Subcutaneous adipose tissue (tissue), 4 donors: ENCODE results near the gene ENPP3. TPM values are rescaled to one million over a fixed set of nuclear protein-coding genes. Genes with fewer than 3 reads are reported as not detected.

Source experiments
- total RNA-seq, 4 donors: library from RNA; depleted of rRNA; stranded (reverse); fragments of >200 nt; gene quantifications; one replicate each; pipeline ENCODE4 v1.1.0, GENCODE V29; 2016
- TF ChIP-seq, protein P1 (sequence below): fragments of 450-650 bp; IDR thresholded peaks from one replicate; pipeline ENCODE4 v1.5.1; 2016; ENCODE audit warnings: low read depth, mild to moderate bottlenecking, control low read depth, antibody characterized with exemption, moderate library complexity

The ENPP3 gene
- total RNA-seq, 4 donors from 2014 or later = 0.33 to 1.3 (median 0.80) TPM

DNA sequence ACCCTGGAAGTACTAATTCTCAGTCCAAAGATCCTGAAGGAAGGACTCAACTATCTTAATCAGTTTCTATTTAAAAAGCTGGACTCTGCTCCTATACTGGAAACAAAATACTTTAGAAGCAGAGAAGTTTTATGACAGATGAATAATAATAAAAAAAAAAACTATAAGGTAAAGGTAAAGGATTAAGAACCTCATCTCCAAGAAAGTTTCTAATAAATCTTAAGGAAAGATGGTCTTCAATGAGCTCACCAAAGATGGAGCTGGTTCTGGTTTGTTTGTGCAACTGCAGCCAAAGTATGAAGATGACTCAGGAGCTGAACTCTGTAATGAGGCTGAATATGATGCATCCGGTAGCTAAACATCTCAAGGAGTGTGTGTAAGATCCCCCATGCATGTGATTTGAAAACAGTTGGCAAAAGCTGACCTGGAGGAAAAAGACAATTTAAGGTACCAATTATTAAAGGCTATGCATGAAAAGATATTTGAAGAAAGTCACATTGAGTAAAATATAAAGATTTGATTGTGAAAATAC lies 34.3 kb upstream of the ENPP3 start:
- TF ChIP-seq, protein P1, sequence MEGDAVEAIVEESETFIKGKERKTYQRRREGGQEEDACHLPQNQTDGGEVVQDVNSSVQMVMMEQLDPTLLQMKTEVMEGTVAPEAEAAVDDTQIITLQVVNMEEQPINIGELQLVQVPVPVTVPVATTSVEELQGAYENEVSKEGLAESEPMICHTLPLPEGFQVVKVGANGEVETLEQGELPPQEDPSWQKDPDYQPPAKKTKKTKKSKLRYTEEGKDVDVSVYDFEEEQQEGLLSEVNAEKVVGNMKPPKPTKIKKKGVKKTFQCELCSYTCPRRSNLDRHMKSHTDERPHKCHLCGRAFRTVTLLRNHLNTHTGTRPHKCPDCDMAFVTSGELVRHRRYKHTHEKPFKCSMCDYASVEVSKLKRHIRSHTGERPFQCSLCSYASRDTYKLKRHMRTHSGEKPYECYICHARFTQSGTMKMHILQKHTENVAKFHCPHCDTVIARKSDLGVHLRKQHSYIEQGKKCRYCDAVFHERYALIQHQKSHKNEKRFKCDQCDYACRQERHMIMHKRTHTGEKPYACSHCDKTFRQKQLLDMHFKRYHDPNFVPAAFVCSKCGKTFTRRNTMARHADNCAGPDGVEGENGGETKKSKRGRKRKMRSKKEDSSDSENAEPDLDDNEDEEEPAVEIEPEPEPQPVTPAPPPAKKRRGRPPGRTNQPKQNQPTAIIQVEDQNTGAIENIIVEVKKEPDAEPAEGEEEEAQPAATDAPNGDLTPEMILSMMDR = no peak

DNA sequence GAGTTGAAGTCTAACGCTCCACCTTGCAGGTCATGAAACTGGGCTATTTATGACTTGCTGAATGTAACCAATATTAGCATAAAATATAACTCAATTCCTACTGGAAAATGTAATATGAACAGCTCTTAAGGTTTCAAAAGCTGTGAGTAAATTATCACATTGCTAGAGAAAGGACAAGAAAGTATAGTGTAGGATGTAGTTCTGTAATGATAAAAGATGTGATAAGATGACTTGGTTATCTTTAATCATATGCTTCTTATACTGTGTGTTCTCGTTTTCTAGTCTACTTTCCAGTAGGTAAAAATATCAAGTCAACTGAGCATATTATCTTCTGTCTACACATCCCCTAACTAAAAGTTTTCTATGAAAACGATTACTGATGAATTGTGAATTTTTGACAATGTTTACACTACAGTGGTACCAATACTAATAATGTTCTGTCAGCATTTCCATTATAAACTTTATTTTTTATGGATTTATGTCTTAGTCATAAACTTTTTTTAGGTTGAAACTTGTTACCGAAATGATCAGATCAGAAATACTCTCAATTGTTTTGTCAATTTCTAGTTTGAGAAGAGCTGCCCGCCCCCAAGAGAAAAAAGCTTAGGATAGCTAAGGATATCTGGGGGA lies 23.7 kb upstream of the ENPP3 start:
- TF ChIP-seq, protein P1 = no peak

GRCh38 chr6:131615275-131615674 lies 21.8 kb upstream of the ENPP3 start:
- TF ChIP-seq, protein P1 = no peak

- TF ChIP-seq, protein P1 = no peak
Measured at GRCh38 chr6:131627724-131628682, 9.1 kb upstream of the ENPP3 start, which contains the start of gene MED23. Gene MED23, minus strand, starts transcription at chr6:131628242. Its CDS starts 193 bp downstream, at chr6:131628049.

DNA sequence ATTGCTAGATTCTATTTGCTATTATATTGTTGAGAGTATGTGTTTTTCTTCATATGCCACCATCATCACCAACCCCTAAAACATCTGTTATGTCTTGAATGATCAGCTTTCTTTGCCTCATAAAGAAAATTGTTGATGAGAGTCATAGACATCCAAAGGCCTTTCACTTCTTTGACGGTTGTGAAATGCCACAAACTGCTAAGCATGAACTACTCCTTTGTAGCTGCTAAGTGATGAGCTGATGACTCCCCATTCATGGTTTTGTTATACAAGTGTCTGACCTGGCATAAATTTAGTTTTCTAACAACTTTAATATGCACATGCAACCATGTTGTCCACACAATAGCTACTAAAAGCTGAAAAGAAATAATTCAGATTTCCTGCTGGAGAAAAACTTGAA lies 8.4 kb upstream of the ENPP3 start:
- TF ChIP-seq, protein P1 = no peak

DNA sequence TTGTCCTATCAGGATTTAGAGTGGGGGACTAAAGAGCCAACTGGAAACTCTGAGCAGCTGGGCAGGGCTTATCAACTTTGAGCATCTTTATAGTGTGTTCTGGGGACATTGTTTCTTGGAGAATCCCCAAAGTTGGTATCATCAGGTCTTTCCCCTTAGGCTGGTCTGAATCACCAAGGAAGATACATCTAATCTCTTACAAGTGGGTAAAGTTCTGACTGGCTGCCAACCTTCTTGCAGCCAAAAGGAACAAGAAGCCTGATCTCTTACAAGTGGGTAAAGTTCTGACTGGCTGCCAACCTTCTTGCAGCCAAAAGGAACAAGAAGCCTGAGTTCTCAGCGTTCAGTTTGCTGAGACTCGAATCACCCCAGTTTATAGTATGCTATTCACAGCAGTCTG lies 7.5 kb upstream of the ENPP3 start:
- TF ChIP-seq, protein P1 = no peak
